Kidney tubule cell (primary cell): ENCODE measurements around the gene NTRK3.
A peak's percentile ranks its signal among the peaks of the same experiment; 100 is the strongest.

Experiments used
- DNase-seq: peaks from one replicate; pipeline ENCODE4 v3.0.0-alpha.2; 2018; ENCODE audit warnings: low spot score

NTRK3 gene

GRCh38 chr15:88179562-88179961, 77.0 kb downstream of the NTRK3 start:
- no peak for DNase-seq

- DNase-seq, result no peak
Measured at GRCh38 chr15:88178631-88179030, 77.9 kb downstream of the NTRK3 start.

GRCh38 chr15:88177451-88177850, 79.1 kb downstream of the NTRK3 start:
- DNase-seq, result no peak

- no peak for DNase-seq
Measured at GRCh38 chr15:88174571-88174970, 82.0 kb downstream of the NTRK3 start.

- DNase-seq, result peak; percentile 26
Measured at GRCh38 chr15:88166082-88166993, 90.2 kb downstream of the NTRK3 start.

- no peak for DNase-seq
Measured at GRCh38 chr15:88161636-88162035, 94.9 kb downstream of the NTRK3 start.

GRCh38 chr15:88155310-88155709, 101.2 kb downstream of the NTRK3 start:
- no peak for DNase-seq

- no peak for DNase-seq
Measured at GRCh38 chr15:88152672-88153071, 103.9 kb downstream of the NTRK3 start.

GRCh38 chr15:88147760-88148159, 108.8 kb downstream of the NTRK3 start:
- DNase-seq, result no peak

GRCh38 chr15:88144921-88145653, 111.5 kb downstream of the NTRK3 start:
- DNase-seq, result no peak

GRCh38 chr15:88142121-88142520, 114.4 kb downstream of the NTRK3 start:
- no peak for DNase-seq

- no peak for DNase-seq
Measured at GRCh38 chr15:88141269-88141889, 115.2 kb downstream of the NTRK3 start.

GRCh38 chr15:88140398-88140797, 116.1 kb downstream of the NTRK3 start:
- no peak for DNase-seq

GRCh38 chr15:88139936-88140335, 116.6 kb downstream of the NTRK3 start:
- DNase-seq, result no peak

GRCh38 chr15:88133795-88134194, 122.7 kb downstream of the NTRK3 start:
- DNase-seq, result no peak

- no peak for DNase-seq
Measured at GRCh38 chr15:88132499-88132898, 124.0 kb downstream of the NTRK3 start.

- DNase-seq, result peak; percentile 4
Measured at GRCh38 chr15:88131937-88132336, 124.6 kb downstream of the NTRK3 start.

- no peak for DNase-seq
Measured at GRCh38 chr15:88127432-88127790, 129.1 kb downstream of the NTRK3 start.

GRCh38 chr15:88126695-88127431, 129.7 kb downstream of the NTRK3 start:
- no peak for DNase-seq

- DNase-seq, result no peak
Measured at GRCh38 chr15:88125576-88125975, 131.0 kb downstream of the NTRK3 start.

- DNase-seq, result no peak
Measured at GRCh38 chr15:88124199-88124598, 132.3 kb downstream of the NTRK3 start.

- no peak for DNase-seq
Measured at GRCh38 chr15:88121968-88122530, 134.5 kb downstream of the NTRK3 start.
